ENCODE data around the gene KMT2E. TPM values are rescaled to one million over a fixed set of nuclear protein-coding genes. Genes with fewer than 3 reads are reported as not detected.
"Not testable (repeated sequence)": the region's sequence is repeated elsewhere in the genome, so short reads cannot be mapped to it uniquely, and the experiment has no call there.

Gene KMT2E
- total RNA-seq, 1 donor from 2014 or later = 146 TPM

GRCh38 chr7:104981672-104982037, 32.4 kb upstream of the KMT2E start:
- no peak for DNase-seq (ENCODE audit: low read depth in 2 of 2)

- peak in 1 of 2 donors; percentile 30 for DNase-seq (ENCODE audit: low read depth in 2 of 2)
Observed at GRCh38 chr7:104982308-104983075, 31.5 kb upstream of the KMT2E start.

- no peak for DNase-seq (ENCODE audit: low read depth in 2 of 2)
Observed at GRCh38 chr7:104983076-104983577, 30.9 kb upstream of the KMT2E start.

GRCh38 chr7:104983578-104984539, 30.1 kb upstream of the KMT2E start:
- DNase-seq (ENCODE audit: low read depth in 2 of 2) = peak; percentile 87 to 91

GRCh38 chr7:104984585-104985258, 29.3 kb upstream of the KMT2E start:
- DNase-seq (ENCODE audit: low read depth in 2 of 2) = peak in 1 of 2 donors; percentile 26

- DNase-seq (ENCODE audit: low read depth in 2 of 2) = no peak
Observed at GRCh38 chr7:104985259-104985617, 28.8 kb upstream of the KMT2E start.

- DNase-seq (ENCODE audit: low read depth in 2 of 2) = no peak
Observed at GRCh38 chr7:104986628-104987259, 27.3 kb upstream of the KMT2E start.

GRCh38 chr7:104987403-104987802, 26.6 kb upstream of the KMT2E start:
- DNase-seq (ENCODE audit: low read depth in 2 of 2) = not testable (repeated sequence)

GRCh38 chr7:104990983-104991382, 23.0 kb upstream of the KMT2E start:
- DNase-seq (ENCODE audit: low read depth in 2 of 2) = no peak

GRCh38 chr7:104992306-104992705, 21.7 kb upstream of the KMT2E start:
- no peak for DNase-seq (ENCODE audit: low read depth in 2 of 2)

GRCh38 chr7:104993217-104993862, 20.7 kb upstream of the KMT2E start:
- DNase-seq (ENCODE audit: low read depth in 2 of 2) = peak in 1 of 2 donors; percentile 51

- DNase-seq (ENCODE audit: low read depth in 2 of 2) = no peak
Observed at GRCh38 chr7:104998040-104998752, 15.8 kb upstream of the KMT2E start.

- DNase-seq (ENCODE audit: low read depth in 2 of 2) = no peak
Observed at GRCh38 chr7:105000200-105000599, 13.8 kb upstream of the KMT2E start.

- no peak for DNase-seq (ENCODE audit: low read depth in 2 of 2)
Observed at GRCh38 chr7:105000927-105001336, 13.1 kb upstream of the KMT2E start.

- DNase-seq (ENCODE audit: low read depth in 2 of 2) = no peak
Observed at GRCh38 chr7:105001652-105002184, 12.3 kb upstream of the KMT2E start.

GRCh38 chr7:105003275-105003674, 10.7 kb upstream of the KMT2E start:
- DNase-seq (ENCODE audit: low read depth in 2 of 2) = peak in 1 of 2 donors; percentile 73

GRCh38 chr7:105003872-105004510, 10.0 kb upstream of the KMT2E start:
- DNase-seq (ENCODE audit: low read depth in 2 of 2) = no peak

- DNase-seq (ENCODE audit: low read depth in 2 of 2) = not testable (repeated sequence)
Observed at GRCh38 chr7:105005006-105005405, 9.0 kb upstream of the KMT2E start.

GRCh38 chr7:105005486-105005885, 8.5 kb upstream of the KMT2E start:
- DNase-seq (ENCODE audit: low read depth in 2 of 2) = not testable (repeated sequence)
